Measurements from ENCODE around the gene GRIK4. TPM values are rescaled to one million over a fixed set of nuclear protein-coding genes. Genes with fewer than 3 reads are reported as not detected.

Gene GRIK4
- total RNA-seq, 2 donors from 2014 or later = 0.05 to 1.7 TPM

DNA sequence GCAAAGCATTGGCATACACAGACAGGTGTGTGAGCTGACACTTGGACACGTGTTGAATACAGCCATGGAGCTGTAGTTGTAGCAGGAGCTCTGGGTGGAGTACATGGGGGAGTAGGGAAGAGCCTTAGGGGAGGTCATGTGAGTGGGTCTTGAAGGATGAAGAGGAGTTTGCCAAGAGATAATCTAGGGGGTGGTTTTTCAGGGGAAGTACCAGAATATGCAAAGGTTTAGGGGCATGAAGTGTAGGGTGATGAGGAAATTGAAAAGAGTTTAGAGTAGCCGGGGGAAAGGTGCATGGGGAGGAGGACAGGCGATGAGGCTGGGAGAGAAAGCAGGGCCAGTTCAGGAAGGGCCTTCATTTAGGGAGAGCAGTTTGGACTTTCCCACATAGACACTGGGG, 74.5 kb downstream of the GRIK4 start:
- intact Hi-C loops (cut with DNase I) = no loop called here
- Histone ChIP-seq H3K36me3 (no peaks in the 10 kb centered on the region), H3K27me3 (replicated peaks; ENCODE audit: insufficient read depth) (no peaks in the 10 kb centered on the region), H3K9me3 (no peaks in the 10 kb centered on the region), H3K4me3 (no peak overlapping the region), H3K27ac (no peak overlapping the region), H3K4me1 (replicated peaks) (no peaks in the 10 kb centered on the region)
- TF ChIP-seq POLR2AphosphoS5 (IDR thresholded peaks at IDR 0.05) = no peak
- no peak for TF ChIP-seq POLR2A (IDR thresholded peaks at IDR 0.05)
- TF ChIP-seq, protein P1, sequence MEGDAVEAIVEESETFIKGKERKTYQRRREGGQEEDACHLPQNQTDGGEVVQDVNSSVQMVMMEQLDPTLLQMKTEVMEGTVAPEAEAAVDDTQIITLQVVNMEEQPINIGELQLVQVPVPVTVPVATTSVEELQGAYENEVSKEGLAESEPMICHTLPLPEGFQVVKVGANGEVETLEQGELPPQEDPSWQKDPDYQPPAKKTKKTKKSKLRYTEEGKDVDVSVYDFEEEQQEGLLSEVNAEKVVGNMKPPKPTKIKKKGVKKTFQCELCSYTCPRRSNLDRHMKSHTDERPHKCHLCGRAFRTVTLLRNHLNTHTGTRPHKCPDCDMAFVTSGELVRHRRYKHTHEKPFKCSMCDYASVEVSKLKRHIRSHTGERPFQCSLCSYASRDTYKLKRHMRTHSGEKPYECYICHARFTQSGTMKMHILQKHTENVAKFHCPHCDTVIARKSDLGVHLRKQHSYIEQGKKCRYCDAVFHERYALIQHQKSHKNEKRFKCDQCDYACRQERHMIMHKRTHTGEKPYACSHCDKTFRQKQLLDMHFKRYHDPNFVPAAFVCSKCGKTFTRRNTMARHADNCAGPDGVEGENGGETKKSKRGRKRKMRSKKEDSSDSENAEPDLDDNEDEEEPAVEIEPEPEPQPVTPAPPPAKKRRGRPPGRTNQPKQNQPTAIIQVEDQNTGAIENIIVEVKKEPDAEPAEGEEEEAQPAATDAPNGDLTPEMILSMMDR (IDR thresholded peaks at IDR 0.05) = no peak
- 63% methylated on average over 3 of the region's 3 CpGs for WGBS
- DNase-seq (ENCODE audit: low spot score) = no peak

DNA sequence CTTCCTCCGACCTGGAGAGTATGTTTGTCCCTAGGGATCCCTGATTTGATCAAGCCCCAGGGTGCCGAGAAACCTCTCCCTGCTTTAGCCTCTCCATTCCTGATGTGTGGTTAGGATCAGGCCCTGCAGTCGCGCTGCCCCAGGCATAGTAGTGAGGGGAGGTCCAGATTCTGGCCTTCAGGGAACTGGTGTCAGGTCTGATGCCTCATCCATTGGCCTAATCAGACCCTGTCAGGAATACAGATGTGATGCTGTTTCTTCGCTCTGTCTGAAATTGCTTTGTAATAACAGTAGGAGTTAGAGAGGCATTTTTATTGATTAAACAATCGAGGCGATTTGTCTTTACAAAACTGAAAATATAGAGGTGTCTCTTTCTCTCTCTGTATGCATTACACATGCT, 75.2 kb downstream of the GRIK4 start:
- no peak for TF ChIP-seq POLR2AphosphoS5 (IDR thresholded peaks at IDR 0.05)
- TF ChIP-seq, protein P1 (IDR thresholded peaks at IDR 0.05) = no peak
- TF ChIP-seq POLR2A (IDR thresholded peaks at IDR 0.05) = no peak
- Histone ChIP-seq H3K36me3 (no peaks in the 10 kb centered on the region), H3K4me3 (no peak overlapping the region), H3K27ac (no peak overlapping the region), H3K9me3 (no peaks in the 10 kb centered on the region), H3K27me3 (replicated peaks; ENCODE audit: insufficient read depth) (no peaks in the 10 kb centered on the region), H3K4me1 (replicated peaks) (no peaks in the 10 kb centered on the region)
- 93% methylated on average over 7 of the region's 7 CpGs for WGBS
- intact Hi-C loops (cut with DNase I) = no loop called here
- DNase-seq (ENCODE audit: low spot score) = no peak

DNA sequence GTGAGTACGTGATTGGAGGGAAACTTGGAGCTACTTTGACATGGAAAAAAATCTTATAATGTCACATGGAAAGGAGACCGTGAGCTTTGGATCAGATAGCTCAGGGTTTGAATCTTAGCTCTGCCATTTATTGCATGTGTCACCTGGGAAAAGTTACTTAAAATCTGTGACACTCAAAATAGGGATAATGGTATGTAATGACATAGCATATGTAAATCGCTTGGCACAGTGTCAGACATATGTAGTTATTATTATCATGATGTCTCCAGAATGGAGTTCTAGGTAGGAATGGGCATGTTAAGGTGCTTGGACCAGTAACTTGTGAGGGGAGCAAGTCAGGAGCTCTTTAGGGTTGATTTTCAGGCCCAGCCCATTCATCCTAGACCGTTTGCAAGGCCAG, 75.8 kb downstream of the GRIK4 start:
- 94% methylated on average over 4 of the region's 4 CpGs for WGBS
- no peaks in the 10 kb centered on the region for H3K4me1 ChIP-seq (replicated peaks)
- TF ChIP-seq POLR2A (IDR thresholded peaks at IDR 0.05) (no peak), POLR2AphosphoS5 (IDR thresholded peaks at IDR 0.05) (no peak)
- TF ChIP-seq, protein P1 (IDR thresholded peaks at IDR 0.05) = no peak
- H3K4me3 ChIP-seq = no peak overlapping the region
- no peak for DNase-seq (ENCODE audit: low spot score)
- H3K27ac ChIP-seq = no peak overlapping the region
- intact Hi-C loops (cut with DNase I) = no loop called here
- no peaks in the 10 kb centered on the region for H3K9me3 ChIP-seq
- H3K36me3 ChIP-seq = no peaks in the 10 kb centered on the region
- H3K27me3 ChIP-seq (replicated peaks; ENCODE audit: insufficient read depth) = no peaks in the 10 kb centered on the region

DNA sequence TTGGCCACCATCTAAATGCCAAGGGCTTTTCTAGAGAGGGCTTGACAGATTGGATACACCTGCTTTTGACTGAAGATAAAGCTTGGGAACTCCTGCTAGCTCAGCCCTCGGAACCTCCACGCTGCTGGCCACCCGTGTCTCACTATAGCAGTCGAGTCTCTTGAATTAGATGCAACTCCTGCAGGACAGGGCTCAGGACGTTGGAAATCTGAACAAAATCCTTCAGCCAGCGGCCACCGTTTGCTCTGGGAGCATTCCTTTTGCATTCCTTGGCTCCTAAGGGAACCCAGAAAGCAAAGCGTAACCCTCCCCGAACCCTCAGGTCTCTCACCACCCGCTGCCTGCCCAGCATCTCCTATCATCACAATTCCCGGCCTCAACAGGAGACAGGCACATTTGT, 77.8 kb downstream of the GRIK4 start:
- Histone ChIP-seq H3K9me3 (no peaks in the 10 kb centered on the region), H3K36me3 (no peaks in the 10 kb centered on the region), H3K4me3 (no peak overlapping the region), H3K27me3 (replicated peaks; ENCODE audit: insufficient read depth) (no peaks in the 10 kb centered on the region), H3K4me1 (replicated peaks) (no peaks in the 10 kb centered on the region), H3K27ac (no peak overlapping the region)
- TF ChIP-seq POLR2A (IDR thresholded peaks at IDR 0.05) = no peak
- no peak for TF ChIP-seq POLR2AphosphoS5 (IDR thresholded peaks at IDR 0.05)
- TF ChIP-seq, protein P1 (IDR thresholded peaks at IDR 0.05) = no peak
- no peak for DNase-seq (ENCODE audit: low spot score)
- 93% methylated on average over 11 of the region's 11 CpGs for WGBS
- intact Hi-C loops (cut with DNase I) = no loop called here

DNA sequence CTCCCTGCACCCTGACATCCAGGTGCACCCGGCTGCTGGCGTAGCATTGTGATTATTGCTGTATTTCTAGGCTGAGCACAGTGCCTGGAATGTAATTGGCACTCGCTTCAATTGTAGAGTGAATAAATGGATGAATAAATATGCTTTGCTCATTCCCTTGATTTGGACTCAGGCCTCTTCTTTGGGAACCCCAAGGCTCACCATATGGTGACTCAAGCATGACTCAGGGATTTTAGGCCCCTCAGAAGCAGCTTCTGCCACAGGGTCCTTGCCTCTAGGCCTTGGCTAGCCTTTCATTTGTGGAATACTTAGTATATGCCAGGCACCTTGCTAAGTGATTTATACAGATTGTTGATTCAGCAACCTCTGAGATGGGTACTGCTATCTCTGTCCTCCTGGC, 78.9 kb downstream of the GRIK4 start:
- no peaks in the 10 kb centered on the region for H3K4me1 ChIP-seq (replicated peaks)
- DNase-seq (ENCODE audit: low spot score) = no peak
- no peaks in the 10 kb centered on the region for H3K36me3 ChIP-seq
- TF ChIP-seq, protein P1 (IDR thresholded peaks at IDR 0.05) = no peak
- TF ChIP-seq POLR2A (IDR thresholded peaks at IDR 0.05) = no peak
- no peak for TF ChIP-seq POLR2AphosphoS5 (IDR thresholded peaks at IDR 0.05)
- H3K4me3 ChIP-seq = no peak overlapping the region
- no peaks in the 10 kb centered on the region for H3K9me3 ChIP-seq
- H3K27me3 ChIP-seq (replicated peaks; ENCODE audit: insufficient read depth) = no peaks in the 10 kb centered on the region
- intact Hi-C loops (cut with DNase I) = no loop called here
- no peak overlapping the region for H3K27ac ChIP-seq
- 93% methylated on average over 3 of the region's 3 CpGs for WGBS
